KBM-7 (cell line): ENCODE results near the gene SLC24A1.

Experiments
- DNase-seq: peaks from one replicate; pipeline ENCODE4 v3.0.0-alpha.2; 2015
- in situ Hi-C: fragments of 300-500 bp; cut with MboI; formaldehyde crosslinking; loops from 2 replicates; pipeline ENCODE4 v1.14.3; 2020; ENCODE audit warnings: low sequenced_read_pairs, low pct_unique_long_range_greater_than_20kb, mixed read lengths

SLC24A1 gene

DNA sequence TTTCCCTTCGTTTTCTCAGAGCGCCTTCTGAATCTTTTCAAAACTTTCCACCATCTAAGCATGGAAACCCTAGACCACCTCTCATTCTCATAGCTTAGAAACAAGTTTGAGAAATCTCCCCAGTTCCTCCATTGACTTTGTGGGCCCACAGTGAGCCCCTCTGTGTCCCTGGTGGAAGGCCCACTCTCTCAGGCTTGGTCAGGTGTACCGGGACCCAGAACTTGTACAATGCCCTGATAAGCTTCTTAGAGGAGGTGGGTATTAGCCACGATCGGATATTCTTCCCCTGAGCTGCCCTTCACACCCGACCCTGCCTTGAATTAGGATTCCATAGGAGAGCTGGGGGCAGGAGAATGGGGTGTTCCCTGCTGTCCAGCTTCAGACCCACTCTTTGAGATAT, at the start of gene SLC24A1:
SLC24A1 (plus strand) TSS at position 301 of the 400 bp plus-strand sequence. CDS start 2,143 bp downstream, outside the sequence.
- no peak for DNase-seq
- in situ Hi-C loops: no loop called here

- in situ Hi-C loops: no loop called here
- no peak for DNase-seq
Measured at GRCh38 chr15:65571971-65572370, 49.8 kb upstream of the SLC24A1 start.

DNA sequence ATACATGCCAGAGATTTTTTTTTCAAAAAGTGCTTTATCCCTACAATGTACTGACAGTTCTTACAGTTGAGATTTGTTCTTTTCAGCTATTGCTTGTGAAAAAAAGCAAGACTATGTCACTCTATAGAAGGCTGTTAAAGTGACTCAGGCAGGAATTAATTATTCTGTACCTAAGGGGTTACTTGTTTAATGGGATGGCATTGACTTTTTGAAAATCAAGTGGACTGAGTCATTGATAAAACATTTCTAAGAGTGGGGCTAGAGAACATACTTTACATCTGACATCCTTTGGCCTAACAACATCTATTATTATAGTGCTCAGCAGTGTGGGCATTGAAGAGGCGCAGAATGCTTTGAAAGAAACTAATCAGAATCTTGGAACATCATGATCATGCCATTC, 45.1 kb upstream of the SLC24A1 start:
- in situ Hi-C loops: no loop called here
- DNase-seq: no peak

DNA sequence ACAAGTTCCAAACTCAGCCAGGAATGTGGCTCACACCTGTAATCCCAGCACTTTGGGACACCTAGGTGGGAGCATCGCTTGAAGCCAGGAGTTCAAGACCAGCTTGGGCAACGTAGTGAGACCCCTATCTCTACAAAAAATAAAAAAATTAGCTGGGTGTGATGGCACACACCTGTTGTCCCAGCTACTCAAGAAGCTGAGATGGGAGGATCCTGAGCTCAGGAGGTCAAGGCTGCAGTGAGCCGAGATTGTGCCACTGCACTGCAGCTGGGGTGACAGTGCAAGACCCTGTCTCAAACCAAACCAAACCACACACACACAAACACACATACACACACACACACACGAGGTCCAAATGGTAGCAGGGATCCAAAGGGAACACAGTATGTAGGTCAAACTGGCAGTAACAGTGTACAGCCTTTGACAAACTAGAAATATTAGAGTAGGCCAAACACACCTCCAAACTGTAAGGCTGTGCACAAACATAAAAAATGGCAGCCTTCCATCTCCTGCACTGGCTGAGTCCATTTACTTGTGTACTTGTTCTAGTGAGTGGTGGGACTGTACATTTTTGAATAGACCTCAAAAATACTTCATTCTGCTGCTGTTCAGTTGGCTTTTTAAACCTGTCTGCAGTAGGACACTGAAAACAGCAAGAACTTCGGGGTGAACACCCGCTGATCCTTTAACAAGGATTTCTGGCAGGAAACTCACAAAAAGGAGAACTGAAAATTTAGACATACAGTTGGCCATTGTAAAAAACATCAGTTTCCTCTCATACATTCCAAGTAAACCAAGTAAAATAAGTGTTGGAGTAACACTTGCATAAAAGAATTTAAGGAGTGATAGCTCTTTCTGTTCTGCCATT, 44.4 kb upstream of the SLC24A1 start:
- in situ Hi-C loops: no loop called here

GRCh38 chr15:65578904-65579728, 42.6 kb upstream of the SLC24A1 start:
- DNase-seq: peak; percentile 33
- in situ Hi-C loops: no loop called here

More for the DNA sequence above, 44.4 kb upstream of the SLC24A1 start:
- DNase-seq: peak; percentile 50

- in situ Hi-C loops: no loop called here
- DNase-seq: no peak
Measured at GRCh38 chr15:65579762-65580161, 42.0 kb upstream of the SLC24A1 start.

DNA sequence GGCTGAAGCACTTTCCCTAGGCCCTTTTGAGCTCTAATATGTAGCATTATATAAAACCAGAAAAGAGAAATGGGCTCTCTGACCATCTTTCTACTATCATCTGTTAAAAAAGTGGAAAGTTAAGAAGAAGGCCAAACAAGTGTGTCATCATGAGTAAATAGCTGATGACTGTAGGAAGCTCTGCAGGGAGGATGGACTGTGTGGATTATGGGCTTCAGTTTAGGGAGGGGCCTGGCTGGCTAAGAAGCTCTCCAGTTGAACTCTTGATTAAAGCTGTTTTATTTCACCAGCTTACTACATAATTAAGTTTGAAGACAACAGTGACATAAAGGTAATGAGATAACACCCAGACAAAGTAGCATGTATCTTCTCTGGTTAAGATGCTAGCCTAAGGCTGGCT, 41.5 kb upstream of the SLC24A1 start:
- no peak for DNase-seq
- in situ Hi-C loops: no loop called here

DNA sequence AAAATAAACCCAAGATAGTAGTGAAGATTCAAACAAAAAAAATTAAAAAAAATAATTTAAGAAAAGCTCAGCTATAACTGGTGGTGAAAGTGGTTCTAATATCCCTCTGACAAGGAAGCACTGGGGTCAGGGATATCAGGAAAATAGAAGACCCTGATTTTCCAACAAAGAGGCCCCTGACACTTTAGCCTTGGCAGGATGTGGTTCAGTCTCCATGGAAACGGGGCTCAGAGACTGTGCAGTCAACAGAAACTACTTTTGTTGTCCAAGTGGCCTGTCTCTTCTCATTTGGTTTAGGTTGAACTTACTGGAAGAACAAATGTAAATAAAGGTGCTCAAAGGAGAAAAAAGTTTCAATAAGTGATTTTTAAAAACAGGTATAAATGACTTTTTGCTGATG, 38.0 kb upstream of the SLC24A1 start:
- in situ Hi-C loops: no loop called here
- DNase-seq: peak; percentile 57

DNA sequence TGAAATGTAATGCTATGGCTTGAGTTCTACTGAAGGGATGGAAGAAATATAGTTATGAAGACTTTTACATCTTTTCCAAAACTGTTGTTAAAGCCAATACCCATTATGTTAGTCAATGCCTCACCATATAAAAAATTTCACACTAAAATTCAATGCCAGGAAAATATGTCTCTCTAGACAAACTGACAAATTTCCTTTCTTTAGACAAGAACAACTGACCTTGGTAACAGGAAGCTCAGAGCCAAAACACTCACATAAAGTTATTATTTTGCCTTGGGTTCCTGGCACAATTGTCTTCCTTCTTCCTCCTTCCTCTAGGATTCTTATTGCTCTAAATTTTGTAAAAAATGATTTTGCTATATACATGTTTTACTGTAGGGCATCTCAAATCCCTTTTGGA, 37.5 kb upstream of the SLC24A1 start:
- in situ Hi-C loops: no loop called here
- no peak for DNase-seq

- in situ Hi-C loops: no loop called here
- no peak for DNase-seq
Measured at GRCh38 chr15:65587094-65587493, 34.6 kb upstream of the SLC24A1 start.

DNA sequence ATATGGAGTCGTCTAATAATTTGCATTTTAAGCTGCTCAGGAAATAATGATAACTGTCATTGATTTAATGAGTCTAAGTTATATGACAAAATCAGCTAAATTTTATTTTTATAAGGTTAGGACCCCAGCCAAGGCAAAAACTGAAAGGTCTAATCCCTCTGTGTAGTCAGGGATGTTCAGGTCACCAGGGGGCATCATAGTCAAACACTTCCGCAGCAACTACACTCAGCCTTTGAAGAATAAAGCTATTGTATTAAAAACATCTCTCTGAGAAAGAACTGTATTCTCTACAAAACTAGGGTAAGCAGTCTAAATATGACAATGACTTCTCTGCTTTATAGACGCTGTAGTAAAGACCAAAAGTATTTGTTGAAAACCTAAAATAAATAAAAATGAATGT, 25.8 kb upstream of the SLC24A1 start:
- in situ Hi-C loops: no loop called here
- DNase-seq: peak; percentile 45

- in situ Hi-C loops: no loop called here
- DNase-seq: no peak
Measured at GRCh38 chr15:65598468-65598867, 23.3 kb upstream of the SLC24A1 start.

GRCh38 chr15:65599677-65600076, 22.1 kb upstream of the SLC24A1 start:
- DNase-seq: no peak

GRCh38 chr15:65603134-65603533, 18.6 kb upstream of the SLC24A1 start:
- in situ Hi-C loops: no loop called here
- DNase-seq: no peak

More at GRCh38 chr15:65599677-65600076, 22.1 kb upstream of the SLC24A1 start:
- in situ Hi-C loops: no loop called here

DNA sequence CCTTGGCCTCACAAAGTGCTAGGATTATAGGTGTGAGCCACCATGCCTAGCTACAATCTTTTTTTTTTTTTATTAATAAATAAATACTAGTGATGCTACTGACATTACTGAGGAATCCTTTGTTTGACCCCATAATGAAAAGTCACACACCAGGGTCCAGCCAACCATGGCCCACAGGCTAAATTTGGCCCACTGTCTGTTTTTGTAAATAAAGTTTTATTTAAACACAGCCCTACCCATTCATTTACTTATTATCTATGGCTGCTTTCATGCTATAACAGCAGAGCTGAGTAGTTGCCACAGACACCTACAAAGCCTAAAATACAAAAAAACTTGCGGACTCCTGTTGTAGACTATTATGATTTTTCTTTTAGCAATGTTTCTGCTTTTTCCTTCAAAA, 18.2 kb upstream of the SLC24A1 start:
- DNase-seq: no peak
- in situ Hi-C loops: no loop called here

DNA sequence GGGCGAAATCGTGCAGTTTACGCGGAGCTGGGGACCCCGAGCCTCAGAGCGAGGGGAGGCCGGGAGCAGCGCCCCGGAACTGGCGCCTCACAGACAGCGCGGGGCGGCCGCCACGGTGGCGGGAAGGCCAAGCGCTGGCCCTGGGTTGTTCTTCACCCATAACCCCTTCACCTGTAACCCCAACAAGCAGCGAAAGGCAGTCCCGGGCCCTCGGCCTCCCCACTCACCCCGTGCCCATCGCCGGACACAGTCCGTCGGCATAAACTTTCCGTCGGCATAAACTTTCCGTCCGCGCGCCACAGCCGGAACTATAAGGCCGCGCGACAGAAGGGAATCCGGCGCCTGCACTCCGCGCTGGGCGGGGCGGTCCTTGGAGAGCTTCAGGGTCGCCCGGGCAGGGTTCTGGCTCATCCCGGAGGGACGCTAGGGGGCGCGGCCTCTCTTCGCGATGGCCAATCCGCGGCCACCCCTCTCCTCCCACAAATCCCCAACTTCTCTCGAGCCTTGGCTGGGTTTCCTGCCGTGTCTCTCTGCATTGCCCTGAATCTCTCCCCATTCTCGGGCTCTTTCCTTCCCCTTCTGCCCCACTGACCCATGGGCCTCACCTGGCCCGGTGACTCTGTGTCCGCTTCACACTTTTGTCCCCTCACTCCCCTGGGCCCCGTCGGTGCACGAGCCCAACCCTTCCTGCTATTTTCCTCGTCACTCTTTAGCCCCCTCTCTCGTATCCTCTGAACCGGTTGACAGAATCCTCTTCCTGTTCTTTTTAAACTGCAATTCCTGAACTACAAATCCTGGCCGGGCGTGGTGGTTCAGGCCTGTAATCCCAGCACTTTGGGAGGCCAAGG, 10.6 kb upstream of the SLC24A1 start, which contains the start of gene INTS14:
INTS14 (minus strand) TSS at position 261 of the 848 bp plus-strand sequence. CDS start 3,751 bp downstream, outside the sequence.
- DNase-seq: peak; percentile 100
- in situ Hi-C loops: no loop called here

GRCh38 chr15:65611888-65612615, 9.7 kb upstream of the SLC24A1 start:
- no peak for DNase-seq
- in situ Hi-C loops: no loop called here

DNA sequence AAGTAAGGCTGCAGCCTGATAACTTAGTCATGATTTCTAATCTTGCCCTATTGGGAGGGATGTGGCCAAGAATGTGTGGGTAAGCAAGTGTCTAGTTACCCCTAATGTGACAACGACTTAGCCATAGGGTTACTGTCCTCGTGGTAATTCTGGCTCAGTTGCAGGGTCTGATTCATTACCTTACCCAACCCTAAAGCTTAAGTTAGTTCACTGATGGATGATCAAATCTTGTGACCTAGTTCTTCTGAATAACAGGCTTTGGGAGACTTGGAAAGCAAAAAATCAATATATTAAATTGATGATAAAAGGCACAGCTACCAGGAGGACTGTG, 9.2 kb upstream of the SLC24A1 start:
- no peak for DNase-seq
- in situ Hi-C loops: no loop called here
